Stromal cell of bone marrow (primary cell): Measurements from ENCODE around the gene LRTM2.

Source experiments
- DNase-seq: peaks from one replicate; pipeline ENCODE4 v3.0.0-alpha.2; 2012; ENCODE audit warnings: low read depth

The LRTM2 gene

DNA sequence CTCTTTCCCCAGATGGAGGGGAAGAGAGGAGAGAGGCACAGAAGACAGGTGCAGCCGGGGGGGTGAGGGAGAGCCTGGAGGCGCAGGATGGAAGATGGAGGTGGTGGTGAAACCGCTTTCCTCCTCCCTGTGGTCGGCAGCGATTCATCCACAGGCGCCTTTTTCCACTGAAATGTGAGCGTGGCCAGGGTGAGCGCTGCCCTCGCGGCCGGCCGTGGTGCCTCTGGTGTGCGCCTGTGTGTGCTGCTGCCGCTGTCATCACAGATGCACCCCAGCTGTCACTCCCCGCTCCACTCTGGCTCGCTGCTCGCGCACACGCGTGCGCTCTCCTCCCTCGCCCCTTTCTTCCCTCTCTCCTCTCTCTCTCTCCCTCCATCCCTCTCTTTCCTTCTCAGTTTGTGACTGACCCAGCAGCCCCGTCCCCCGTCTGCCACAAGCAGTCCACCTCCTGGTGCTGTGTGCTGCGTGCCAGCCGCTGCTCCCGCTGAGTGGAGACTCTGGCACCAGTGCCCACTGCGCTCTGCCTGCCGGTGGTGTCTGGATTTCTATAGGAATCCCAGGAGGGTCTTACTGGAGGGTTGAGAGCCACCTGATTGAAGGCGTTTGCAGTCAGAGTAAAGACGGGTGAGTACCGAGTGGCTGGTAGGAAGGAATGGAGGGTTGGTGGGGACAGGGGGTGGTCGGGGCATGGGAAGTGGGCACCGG, at the start of gene LRTM2:
LRTM2 (plus strand) TSS at position 375 of the 705 bp plus-strand sequence. CDS start 7,584 bp downstream, outside the sequence.
- no peak for DNase-seq

DNA sequence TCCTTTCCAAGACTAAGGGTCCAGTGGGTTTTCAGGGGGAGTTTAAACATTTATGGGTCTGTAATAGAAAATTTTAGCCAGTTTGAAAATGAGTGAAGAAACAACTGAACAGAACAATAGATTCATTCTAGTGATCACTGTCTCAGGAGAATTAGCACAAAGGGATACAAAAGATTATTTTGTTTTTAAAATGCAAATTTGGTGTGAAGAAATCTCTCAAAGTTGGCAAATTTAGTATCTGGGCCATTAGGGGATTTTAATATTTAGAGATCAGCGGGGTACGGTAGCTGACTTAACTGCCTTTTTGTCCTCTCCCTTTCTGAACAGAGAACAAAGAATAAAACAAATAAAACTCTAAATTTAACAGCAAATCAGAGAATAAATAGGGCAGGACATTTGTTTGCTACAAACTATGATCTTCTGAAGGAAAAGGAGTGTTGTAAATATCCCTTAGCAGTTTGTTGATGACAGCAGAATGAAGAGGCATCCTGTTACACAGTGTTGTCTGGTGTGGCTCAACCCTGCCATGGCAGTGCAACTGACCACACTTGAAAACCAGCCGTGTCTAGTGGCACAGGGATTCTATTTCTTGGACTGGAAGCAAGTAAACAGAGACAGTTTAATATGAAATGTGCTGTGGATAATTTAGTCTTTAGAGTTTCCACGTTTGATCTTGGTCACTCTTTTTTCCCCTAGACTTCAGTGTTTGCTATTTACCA, 46.3 kb upstream of the LRTM2 start:
- no peak for DNase-seq

DNA sequence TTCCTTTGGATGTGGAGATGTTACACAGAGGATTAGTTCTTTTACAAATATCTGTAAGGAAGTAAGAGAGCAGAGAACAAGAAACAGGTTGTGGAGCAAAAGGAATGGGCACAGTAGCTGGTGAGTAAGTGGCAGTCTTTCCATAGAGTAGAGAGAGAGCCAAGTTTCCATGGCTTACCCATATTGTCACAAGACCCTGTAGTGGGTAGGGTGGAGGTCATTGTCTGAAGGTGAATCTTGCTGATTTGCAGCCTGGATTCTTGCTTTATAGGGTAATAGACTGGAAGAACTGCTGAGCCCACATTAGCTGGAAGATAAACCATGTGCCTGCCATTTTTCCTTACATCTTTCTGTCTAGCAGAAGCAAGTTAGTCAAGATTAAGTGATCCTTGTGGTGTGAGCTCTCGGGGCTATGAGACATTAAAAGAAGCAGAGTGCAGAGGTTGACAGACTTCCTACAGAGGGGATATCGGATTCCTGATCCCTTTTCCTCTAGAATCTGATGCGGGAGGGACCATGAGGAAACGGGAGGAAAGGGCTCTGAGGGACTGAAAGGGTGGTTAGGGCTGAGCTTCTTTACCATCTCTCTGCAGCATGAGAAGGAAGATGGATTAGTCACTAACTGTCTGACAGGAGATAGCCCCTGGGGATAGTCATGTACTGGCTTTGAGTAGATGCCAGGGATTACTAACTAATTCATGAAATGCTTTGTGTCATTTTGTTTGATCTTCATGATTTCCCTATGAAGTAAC, 44.0 kb upstream of the LRTM2 start:
- DNase-seq, result peak; percentile 77

- DNase-seq, result peak; percentile 55
These were observed 42.6 kb upstream of the LRTM2 start for GRCh38 chr12:1777798-1778197.

DNA sequence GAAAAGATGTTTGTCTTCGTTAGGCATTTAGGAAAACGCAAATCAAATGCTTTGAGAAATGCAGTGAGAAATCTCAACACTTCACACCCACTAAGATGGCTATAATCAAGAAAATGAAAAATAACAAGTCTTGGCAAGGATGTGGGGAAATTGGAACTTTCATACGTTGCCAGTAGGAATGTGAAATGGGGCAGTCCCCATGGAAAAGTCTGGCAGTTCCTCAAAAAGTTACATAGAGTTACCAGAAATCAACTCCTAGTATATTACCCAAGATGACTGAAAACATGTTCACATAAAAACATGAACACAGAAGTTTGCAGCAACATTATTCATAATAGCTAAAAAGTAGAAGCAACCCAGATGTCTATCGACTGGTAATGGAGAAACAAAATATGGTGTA, 41.5 kb upstream of the LRTM2 start:
- no peak for DNase-seq

DNA sequence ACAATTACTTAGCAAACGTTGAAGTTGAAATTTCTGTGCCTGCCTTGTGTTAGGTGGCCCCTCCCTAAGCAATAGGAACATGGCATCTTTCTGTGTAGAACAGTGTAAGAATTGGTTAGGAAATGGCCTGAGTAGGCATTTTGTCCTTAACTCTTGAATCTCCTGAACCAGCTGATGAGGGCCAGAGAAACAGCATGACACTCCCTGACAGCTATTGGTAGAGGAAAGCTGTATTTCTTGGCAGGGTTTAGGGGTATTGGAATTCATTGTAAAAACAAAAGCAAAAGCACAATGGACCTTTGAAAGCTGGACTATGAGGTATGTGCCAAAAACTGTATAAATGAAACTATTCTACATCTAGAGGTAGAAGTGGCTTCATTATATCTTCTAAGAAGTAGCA, 40.6 kb upstream of the LRTM2 start:
- peak; percentile 45 for DNase-seq

DNA sequence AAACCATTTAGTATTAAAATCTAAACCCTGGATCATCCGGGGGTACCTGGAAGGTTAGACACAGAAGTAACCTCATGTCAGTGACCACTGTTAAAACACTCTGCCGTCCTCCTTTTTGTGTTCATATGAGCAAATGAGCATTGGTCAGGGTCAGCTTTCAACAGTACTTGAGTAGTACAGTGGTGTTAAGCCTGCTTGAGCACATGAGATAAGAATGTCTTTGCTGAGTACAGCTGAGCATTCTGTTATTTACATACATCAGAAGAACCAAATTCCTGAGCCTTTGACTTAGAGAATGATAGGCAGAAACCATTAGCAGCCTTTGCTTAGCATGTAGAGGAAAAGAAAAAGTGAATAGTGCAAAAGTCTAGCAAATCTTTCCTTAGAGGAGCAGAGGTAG, 38.6 kb upstream of the LRTM2 start:
- no peak for DNase-seq

DNA sequence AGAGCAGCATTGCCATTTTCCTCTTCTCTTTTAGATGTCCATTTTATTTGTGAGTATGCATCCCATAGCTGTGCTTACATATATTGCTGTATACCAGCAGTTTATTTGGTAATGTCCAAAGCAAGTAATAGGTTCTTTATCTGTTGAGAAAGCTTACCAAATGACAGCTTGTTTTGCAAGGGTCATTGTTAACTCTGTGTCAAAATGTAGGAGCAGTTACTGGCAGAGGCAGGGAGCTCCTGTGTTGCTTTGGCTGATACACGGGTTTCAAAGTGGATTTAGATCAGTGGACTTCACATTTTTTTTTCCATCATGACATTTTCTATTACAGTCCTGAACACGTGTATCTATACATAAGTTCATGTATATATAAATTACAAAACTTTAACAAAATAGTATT, 38.1 kb upstream of the LRTM2 start:
- no peak for DNase-seq

- no peak for DNase-seq
These were observed 32.7 kb upstream of the LRTM2 start for GRCh38 chr12:1787714-1788113.

GRCh38 chr12:1790444-1790843, 29.9 kb upstream of the LRTM2 start:
- DNase-seq, result no peak

GRCh38 chr12:1791104-1791841, 29.1 kb upstream of the LRTM2 start:
- no peak for DNase-seq

- DNase-seq, result no peak
These were observed 28.0 kb upstream of the LRTM2 start for GRCh38 chr12:1792406-1792805.

DNA sequence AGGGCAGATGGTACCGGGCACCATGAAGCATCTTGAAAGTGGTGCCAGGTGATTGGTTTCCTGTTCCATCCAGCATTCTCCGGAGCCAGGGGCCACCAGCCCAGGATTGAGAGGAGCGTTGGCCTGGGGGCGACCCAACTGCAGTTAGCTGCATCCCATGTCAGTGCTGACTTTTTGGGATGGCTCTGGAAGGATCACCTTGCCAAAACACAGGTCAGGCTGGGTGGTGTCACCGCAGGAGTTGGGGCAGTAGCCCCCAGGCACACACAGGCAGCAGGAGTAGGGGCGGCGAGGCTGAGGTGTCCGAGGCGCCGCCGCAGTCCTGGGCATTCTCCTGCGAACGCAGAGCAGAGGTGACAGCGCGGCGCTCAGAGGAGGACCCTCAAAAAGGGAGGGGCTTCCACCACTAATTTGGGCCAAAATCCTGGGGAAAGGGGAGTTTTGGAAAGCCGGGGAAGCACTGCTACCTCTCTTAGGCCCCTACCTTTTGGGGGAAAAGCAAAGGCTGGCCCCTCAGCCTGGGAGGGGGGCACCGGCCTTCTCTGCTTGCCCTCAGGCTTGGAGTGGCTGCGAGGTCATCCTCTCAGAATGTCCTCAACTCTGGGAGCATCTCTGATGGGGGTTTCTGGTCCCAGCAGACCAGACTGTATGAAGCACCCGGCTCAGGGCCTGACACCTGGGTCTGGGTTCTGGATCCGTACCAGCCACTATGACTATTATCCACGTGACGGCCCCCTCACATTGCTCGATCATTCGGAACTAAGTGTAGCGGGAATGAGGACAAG, 26.7 kb upstream of the LRTM2 start:
- no peak for DNase-seq

- DNase-seq, result no peak
These were observed 25.8 kb upstream of the LRTM2 start for GRCh38 chr12:1794440-1795090.

GRCh38 chr12:1795221-1795784, 25.1 kb upstream of the LRTM2 start:
- no peak for DNase-seq

GRCh38 chr12:1795785-1796514, 24.4 kb upstream of the LRTM2 start:
- DNase-seq, result peak; percentile 61

GRCh38 chr12:1796515-1797010, 23.8 kb upstream of the LRTM2 start:
- no peak for DNase-seq

- no peak for DNase-seq
These were observed 23.1 kb upstream of the LRTM2 start for GRCh38 chr12:1797011-1797901.
